NCI-H460 (cell line): ENCODE results near the gene ADAMTSL3. TPM values are rescaled to one million over a fixed set of nuclear protein-coding genes. Genes with fewer than 3 reads are reported as not detected.
"Not testable (repeated sequence)": the region's sequence is repeated elsewhere in the genome, so short reads cannot be mapped to it uniquely, and the experiment has no call there.

Experiments
- DNase-seq: peaks from one replicate; pipeline ENCODE4 v3.0.0-alpha.2; 2016; ENCODE audit warnings: low read depth; ENCODE audit errors: extremely low read depth
- total RNA-seq: library from RNA; depleted of rRNA; stranded (reverse); fragments of >200 nt; shearing (Covaris generic); gene quantifications from 2 replicates; pipeline ENCODE4 v1.2.3, GENCODE V29; 2014

The ADAMTSL3 gene
- total RNA-seq, 1 experiment from 2014 or later, result not detected

GRCh38 chr15:83695901-83696425, 42.0 kb downstream of the ADAMTSL3 start:
- no peak for DNase-seq

GRCh38 chr15:83697716-83698115, 43.8 kb downstream of the ADAMTSL3 start:
- DNase-seq, result no peak

- DNase-seq, result no peak
Measured at GRCh38 chr15:83698294-83698693, 44.4 kb downstream of the ADAMTSL3 start.

DNA sequence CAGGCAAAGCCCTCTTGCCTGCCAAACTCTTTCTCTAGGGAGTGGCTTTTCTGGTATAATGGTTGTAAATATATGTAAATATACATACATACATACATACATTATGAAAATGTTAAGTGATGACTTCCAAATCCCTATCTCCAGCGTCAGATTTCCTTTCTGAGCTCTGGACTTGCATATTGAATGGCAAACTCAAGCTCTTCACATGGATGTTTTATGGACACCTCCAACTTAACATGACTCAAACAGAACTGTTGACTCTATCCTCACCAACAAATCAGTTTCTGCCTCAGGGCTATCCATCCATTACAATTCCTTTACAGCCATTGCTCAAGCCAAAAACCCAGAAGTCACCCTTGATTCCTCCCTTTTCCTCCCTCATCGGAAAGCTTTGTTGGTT, 45.1 kb downstream of the ADAMTSL3 start:
- no peak for DNase-seq

DNA sequence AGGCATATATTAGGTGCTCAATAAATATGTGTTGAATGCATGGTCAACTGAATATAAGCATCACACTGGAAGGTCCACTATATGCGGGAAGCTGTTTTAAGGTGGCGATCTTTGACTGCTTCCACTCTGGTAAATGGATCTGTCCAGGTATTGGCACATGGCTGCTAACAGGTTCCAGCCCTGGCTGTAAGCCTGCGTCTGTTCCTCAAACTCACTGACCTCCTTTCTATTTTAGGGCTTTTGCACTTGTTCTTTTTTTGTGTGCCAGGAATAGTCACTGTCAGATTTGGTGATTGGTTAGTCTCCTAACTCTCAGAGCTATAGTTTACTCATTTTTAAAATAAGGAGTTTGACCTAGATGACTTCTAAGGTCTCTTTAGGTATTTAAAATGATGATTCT, 46.2 kb downstream of the ADAMTSL3 start:
- no peak for DNase-seq

GRCh38 chr15:83702314-83702713, 48.4 kb downstream of the ADAMTSL3 start:
- DNase-seq, result not testable (repeated sequence)

GRCh38 chr15:83708328-83708727, 54.4 kb downstream of the ADAMTSL3 start:
- no peak for DNase-seq

DNA sequence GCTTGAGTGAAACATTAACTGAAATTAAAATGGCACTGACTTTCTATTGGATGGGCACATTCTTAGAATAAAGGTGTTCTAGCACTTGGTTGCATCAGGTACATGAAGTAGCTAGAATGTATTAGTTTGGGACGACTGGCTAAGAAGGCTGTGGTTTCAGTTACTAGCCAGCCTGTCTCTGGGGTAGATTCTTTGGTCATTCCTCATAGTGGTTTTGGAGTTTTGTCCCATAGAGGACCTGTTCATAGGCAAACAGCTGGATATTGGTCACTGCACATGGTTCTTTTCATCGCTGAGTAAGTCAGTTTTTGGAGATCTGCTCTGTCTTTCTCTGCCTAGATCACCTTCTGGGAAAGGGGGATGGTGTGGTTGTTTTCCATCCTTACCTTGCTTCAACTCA, 55.3 kb downstream of the ADAMTSL3 start:
- no peak for DNase-seq

DNA sequence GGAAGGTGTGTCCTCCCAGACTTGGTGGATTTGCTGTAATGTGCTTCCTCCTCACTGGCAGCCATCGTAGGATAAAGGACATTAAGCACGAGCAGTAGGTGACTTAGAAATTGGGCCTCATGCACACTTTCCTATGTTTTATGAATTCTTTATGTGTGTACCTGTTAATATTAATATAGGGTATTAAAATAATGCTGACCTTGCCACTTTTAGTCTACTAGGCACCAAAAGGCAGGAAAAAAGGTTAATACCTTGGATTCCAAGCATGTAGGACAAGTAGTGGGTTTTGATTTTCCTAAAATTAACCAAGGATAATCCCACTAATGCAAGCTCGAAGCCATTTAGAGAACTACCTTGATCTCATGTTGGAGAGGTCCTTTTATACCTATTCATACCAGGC, 55.9 kb downstream of the ADAMTSL3 start:
- no peak for DNase-seq

GRCh38 chr15:83710452-83710851, 56.5 kb downstream of the ADAMTSL3 start:
- no peak for DNase-seq

DNA sequence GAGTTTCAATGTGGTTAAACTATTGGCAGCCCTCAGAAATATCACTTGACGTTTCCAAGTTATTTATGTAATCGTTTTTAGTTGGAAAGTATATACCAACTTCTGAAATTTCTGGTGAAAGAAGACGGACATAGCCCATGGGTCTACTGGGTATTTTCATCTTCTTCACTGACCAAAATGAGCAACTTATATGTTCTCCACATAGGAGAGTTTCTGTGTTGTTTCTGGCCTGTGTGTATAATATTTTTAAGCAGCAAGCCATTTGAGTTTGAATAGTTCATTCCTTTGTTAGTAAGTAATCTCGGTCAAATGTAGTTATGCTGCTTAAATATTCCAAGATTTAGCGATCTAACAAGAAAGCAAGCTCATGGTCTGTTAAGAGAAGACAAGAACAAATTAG, 57.3 kb downstream of the ADAMTSL3 start:
- DNase-seq, result no peak

DNA sequence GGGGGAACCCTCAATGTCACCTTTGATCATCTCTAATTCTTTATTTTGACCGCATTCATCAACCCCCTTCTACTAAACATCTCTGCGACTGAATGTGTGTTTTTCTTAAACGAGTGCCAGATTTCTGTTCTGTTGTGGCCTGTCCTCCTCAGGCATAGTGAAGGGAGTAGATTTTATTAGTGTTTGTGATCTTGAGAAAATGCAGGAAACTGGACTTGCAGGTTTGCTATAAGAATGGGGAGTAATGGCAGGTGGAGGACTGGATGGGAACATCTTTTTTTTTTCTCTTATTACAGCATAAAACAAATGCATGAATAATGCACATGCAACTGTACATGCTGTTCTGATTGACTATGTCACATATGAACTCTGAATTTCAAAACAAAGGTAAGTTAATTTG, 59.3 kb downstream of the ADAMTSL3 start:
- DNase-seq, result no peak

- DNase-seq, result no peak
Measured at GRCh38 chr15:83714939-83715628, 61.2 kb downstream of the ADAMTSL3 start.

- DNase-seq, result no peak
Measured at GRCh38 chr15:83716605-83717004, 62.7 kb downstream of the ADAMTSL3 start.

GRCh38 chr15:83717010-83717409, 63.1 kb downstream of the ADAMTSL3 start:
- DNase-seq, result no peak

DNA sequence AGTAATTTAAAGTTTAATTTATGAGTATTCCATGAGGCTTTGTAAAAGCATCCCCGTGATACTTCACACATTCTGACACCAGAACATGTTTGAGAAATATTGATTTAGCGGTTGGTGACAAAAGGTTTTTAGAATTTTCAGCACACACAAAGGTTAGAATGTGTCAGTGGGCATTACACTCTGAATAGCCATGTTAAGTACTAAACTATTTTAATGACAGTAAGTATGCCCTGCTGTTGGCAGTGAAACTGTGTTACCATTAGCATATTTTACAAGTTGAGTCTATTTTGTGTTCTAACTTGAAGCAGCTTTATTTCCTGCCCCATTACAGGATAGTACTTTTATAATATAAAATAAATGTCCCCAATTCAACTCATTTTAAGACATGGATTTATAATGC, 66.5 kb downstream of the ADAMTSL3 start:
- no peak for DNase-seq

- DNase-seq, result no peak
Measured at GRCh38 chr15:83721031-83721430, 67.1 kb downstream of the ADAMTSL3 start.

GRCh38 chr15:83721981-83722380, 68.1 kb downstream of the ADAMTSL3 start:
- DNase-seq, result no peak

- no peak for DNase-seq
Measured at GRCh38 chr15:83723216-83723615, 69.3 kb downstream of the ADAMTSL3 start.

DNA sequence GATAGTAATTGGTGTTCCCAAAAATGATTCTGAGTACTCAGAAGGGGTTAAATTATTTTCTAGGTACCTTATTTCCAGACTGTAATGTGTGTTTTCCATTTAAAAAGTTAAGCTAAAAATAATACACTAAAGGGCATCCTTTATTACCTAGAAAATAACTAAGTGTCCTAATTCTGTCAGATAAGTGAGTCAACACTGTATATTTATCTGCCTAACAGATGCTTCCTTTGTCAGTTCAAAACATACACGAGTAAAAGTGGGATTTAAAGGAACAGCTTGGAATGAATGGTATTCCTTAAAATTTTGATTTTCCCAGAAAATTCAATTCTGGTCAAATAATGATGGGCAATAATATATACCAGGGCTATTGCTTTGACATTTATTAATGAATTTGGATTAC, 78.3 kb downstream of the ADAMTSL3 start:
- DNase-seq, result no peak

GRCh38 chr15:83732770-83733169, 78.8 kb downstream of the ADAMTSL3 start:
- DNase-seq, result no peak

GRCh38 chr15:83733206-83733605, 79.3 kb downstream of the ADAMTSL3 start:
- no peak for DNase-seq

DNA sequence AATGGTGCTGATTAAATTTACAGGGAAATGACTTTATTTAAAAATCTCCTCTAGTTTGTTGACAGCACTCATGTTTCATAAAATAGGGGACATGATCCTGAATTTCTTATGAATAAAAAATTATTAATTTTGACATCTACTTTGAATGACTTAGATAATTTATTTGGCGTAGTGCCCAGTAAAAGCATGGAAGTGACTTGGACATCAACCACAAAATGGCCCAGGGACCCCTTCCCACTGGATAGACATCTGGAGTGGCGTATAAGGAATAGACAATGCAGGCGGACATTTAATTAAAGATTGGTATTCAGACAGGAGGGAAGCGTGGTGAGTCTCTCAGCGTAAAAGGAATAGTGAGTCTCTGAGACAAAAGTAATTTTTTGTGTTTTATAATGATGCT, 79.8 kb downstream of the ADAMTSL3 start:
- DNase-seq, result no peak
